ENCODE results near the gene FXYD2. TPM values are rescaled to one million over a fixed set of nuclear protein-coding genes. Genes with fewer than 3 reads are reported as not detected.

FXYD2 gene
- total RNA-seq, 1 experiment from 2014 or later, result 0.66 TPM

DNA sequence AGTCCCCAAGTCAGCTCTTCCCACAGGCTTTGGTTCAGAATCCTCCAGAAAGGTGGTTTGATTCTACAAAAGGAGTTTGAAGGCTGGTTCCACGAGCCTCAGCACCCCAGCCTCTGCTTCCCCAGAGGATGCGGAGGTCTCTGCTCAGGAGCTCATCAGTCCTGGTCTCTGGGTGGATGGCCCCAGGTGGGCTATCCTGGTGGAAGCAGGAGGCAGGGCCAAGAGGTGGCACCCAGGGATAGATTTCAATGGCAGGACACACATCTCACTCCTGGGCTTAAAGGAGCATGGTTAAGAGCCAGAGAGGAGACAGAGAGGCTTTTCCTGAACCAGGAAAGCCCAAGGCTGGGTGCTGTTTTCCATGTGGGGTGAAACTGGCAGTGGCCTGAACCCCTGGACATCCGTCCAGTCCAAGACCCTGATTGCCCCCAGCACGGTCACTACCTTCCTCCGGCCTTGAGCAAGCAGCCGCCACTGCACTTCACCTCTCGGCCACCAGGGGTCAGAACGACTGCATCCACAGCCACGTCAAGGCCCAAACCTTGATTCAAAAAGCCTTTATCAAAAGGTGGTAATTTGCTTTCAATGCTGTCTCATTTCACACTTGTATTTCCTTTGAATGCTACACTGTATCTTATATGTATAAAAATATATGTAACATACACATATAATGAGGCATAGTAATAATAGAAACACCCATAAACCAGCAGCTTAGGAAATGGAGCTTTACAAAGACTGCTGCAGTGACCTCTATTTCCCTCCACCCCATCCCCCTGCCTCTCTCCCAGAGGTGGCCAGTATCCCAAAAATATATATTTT, 19.3 kb upstream of the FXYD2 start:
- H3K27me3 ChIP-seq (ENCODE audit: control insufficient read depth, insufficient read depth, low read length), result no peaks in the 10 kb centered on the region
- H3K4me3 ChIP-seq (ENCODE audit: insufficient read depth, low read depth, low read length), result no peak overlapping the region
- DNase-seq, result peak; percentile 75
- no peaks in the 10 kb centered on the region; the same call in none of the 2 replicates for H3K36me3 ChIP-seq (replicated peaks; ENCODE audit: control insufficient read depth, insufficient read depth, low read length)

DNA sequence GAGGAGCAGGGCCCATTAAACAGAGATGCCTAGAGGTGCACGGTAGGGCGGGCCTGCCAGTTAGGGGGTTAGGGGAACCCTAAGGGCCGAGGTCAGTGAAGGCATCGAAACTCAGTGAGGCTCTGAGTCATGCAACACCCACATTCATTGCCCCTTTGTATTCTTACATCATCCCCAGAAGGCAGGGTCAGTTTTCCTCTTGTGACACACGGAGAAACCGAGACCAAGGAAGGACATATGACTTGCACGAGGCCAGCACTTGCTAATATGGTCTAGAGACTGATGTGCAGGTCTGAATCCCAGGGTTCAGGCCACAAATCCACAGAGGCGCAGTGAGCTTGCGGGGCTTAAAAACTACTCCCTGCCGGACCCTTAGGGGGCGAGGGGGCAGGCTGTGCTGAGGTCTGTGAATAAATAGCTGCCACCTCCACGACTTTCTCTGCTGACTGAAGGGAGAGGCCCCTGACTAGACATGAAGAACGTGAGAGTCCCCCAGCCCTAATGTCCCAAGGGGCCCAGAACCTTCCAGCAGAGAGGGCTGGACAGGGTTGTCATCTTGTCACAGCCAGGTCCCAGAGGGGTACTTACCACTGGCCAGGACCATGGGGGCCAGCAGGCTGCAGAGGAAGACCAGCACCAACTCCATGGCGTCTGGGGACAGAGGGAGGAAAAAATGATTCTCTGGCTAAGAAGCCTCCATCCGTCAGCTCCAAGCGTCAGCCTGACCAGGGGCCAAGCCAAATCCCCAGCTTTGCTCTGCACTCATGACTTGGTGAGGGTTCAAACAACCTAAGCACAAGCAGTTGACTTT, 17.8 kb upstream of the FXYD2 start:
- no peaks in the 10 kb centered on the region; the same call in none of the 2 replicates for H3K36me3 ChIP-seq (replicated peaks; ENCODE audit: control insufficient read depth, insufficient read depth, low read length)
- H3K27me3 ChIP-seq (ENCODE audit: control insufficient read depth, insufficient read depth, low read length), result no peaks in the 10 kb centered on the region
- H3K4me3 ChIP-seq (ENCODE audit: insufficient read depth, low read depth, low read length), result no peak overlapping the region
- no peak for DNase-seq

- Histone ChIP-seq H3K27me3 (ENCODE audit: control insufficient read depth, insufficient read depth, low read length) (no peaks in the 10 kb centered on the region), H3K36me3 (replicated peaks; ENCODE audit: control insufficient read depth, insufficient read depth, low read length) (no peaks in the 10 kb centered on the region; the same call in none of the 2 replicates), H3K4me3 (ENCODE audit: insufficient read depth, low read depth, low read length) (no peak overlapping the region)
- no peak for DNase-seq
Measured at GRCh38 chr11:117841551-117842031, 17.0 kb upstream of the FXYD2 start.

DNA sequence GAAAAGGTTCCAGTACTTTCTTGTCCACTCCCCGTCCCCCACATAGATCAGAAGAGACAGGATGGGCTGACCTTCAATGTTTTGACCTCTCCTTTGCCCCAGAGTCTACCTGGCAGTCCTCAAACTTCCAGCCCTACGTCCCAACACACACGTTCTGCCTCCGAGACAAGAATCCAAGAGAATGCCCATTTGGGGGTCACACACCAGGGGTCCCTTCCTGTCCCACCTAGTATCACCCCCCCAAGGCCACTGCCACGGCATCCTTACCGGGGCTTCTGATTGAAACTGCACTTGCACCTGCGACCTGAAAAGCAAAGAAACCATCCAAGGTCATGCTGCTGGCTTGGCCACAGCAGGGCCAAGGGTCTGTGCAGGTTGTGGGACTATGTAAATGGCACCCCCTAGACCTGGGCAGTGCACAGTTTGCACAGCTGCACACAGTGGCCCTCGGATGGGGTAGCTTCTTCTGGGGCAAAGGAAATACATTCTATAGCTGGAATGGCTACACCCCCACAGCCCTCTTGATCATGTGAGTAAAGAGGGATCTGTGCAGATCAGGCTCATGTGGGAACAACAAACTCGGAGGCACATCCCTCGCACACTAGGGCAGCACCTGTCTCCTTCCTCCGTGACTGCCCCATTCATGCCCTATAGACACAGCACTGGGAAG, 16.5 kb upstream of the FXYD2 start:
- no peak for DNase-seq
- H3K36me3 ChIP-seq (replicated peaks; ENCODE audit: control insufficient read depth, insufficient read depth, low read length), result no peaks in the 10 kb centered on the region; the same call in none of the 2 replicates
- H3K27me3 ChIP-seq (ENCODE audit: control insufficient read depth, insufficient read depth, low read length), result no peaks in the 10 kb centered on the region
- no peak overlapping the region for H3K4me3 ChIP-seq (ENCODE audit: insufficient read depth, low read depth, low read length)

DNA sequence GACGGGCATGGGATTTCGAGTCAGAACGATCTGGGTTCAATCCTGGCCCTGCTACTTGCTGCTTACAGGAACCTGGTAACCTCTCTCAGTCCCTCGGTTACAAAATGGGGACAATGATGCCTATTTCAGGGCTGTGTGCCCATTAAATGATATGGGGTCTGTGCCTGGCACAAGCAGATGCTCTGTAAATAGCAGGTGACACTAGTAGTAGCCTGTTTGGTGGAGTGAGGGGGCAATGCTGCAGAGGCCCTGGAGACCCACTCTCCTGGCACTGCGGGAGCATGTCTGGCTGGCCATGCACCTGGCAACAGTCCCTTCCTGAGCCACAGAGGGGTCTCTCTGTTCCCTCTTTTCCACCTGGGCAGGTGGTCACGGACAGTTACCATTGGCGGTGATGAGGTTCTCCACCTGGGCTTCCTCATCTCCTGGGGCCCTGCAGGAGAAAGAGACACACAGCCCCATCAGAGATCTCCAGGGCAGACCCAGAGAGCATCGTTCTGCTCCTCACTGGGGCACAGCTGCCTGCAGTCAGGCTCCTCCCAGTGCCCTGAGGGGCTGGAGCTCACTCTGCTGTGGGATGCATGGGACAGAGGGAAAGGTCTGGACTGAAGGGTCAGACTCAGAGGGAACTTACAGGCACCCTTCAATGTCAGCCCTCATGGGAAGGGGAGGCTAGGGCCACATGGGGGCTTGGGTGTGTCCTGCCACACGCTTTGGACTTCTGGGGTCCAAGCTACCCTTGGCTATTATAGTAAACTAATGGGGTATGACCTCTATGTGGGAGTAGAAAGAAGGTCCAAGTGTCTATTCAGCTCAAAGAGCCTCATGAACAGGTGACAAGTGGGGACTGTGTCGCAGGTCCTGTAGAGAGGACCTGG, 15.6 kb upstream of the FXYD2 start:
- DNase-seq, result no peak

GRCh38 chr11:117839380-117839881, 14.9 kb upstream of the FXYD2 start:
- Histone ChIP-seq H3K27me3 (ENCODE audit: control insufficient read depth, insufficient read depth, low read length) (no peaks in the 10 kb centered on the region), H3K36me3 (replicated peaks; ENCODE audit: control insufficient read depth, insufficient read depth, low read length) (no peaks in the 10 kb centered on the region; the same call in none of the 2 replicates)
- no peak for DNase-seq

More for the DNA sequence above, 15.6 kb upstream of the FXYD2 start:
- Histone ChIP-seq H3K27me3 (ENCODE audit: control insufficient read depth, insufficient read depth, low read length) (no peaks in the 10 kb centered on the region), H3K4me3 (ENCODE audit: insufficient read depth, low read depth, low read length) (no peak overlapping the region), H3K36me3 (replicated peaks; ENCODE audit: control insufficient read depth, insufficient read depth, low read length) (no peaks in the 10 kb centered on the region; the same call in none of the 2 replicates)

DNA sequence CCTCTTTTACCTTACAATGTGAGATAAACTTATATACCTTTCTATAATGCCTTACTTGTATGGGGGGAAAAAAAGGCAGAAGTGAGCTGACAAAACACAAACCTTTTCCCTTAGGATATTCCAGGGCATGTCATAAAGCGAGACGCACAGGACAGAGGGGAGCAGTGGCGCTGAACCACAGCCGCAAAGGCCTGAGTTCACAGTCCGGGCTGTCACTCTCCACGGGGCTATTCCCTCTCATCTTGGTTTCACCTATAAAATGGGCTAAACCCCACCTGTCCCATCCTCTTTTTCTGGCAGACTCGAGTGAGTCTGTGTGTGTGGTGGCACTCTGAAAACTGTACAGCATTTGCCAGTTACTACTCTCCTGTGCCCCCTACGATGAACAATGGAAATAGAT, 14.4 kb upstream of the FXYD2 start:
- DNase-seq, result no peak
- no peaks in the 10 kb centered on the region for H3K27me3 ChIP-seq (ENCODE audit: control insufficient read depth, insufficient read depth, low read length)
- H3K36me3 ChIP-seq (replicated peaks; ENCODE audit: control insufficient read depth, insufficient read depth, low read length), result no peaks in the 10 kb centered on the region; the same call in none of the 2 replicates
- no peak overlapping the region for H3K4me3 ChIP-seq (ENCODE audit: insufficient read depth, low read depth, low read length)

More at GRCh38 chr11:117839380-117839881, 14.9 kb upstream of the FXYD2 start:
- H3K4me3 ChIP-seq (ENCODE audit: insufficient read depth, low read depth, low read length), result no peak overlapping the region

DNA sequence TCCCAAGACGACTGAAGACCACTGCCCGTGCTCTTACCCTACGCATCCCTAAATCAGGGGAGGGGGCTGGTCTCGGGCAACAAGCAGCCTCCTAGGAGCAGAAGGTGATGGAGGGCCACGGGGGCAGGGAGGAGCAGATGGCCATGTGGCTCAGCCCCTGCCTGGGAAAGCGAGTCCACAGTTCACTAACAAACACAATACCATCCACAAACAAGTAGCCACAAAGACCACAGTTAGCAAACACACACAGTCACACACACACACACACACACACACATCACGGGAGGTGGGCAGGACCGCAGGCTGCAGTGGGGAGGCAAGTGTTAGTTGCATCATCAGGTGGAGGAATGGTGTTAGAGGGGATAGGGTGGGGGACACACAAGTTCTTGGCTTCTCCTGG, 13.2 kb upstream of the FXYD2 start:
- no peaks in the 10 kb centered on the region for H3K27me3 ChIP-seq (ENCODE audit: control insufficient read depth, insufficient read depth, low read length)
- H3K36me3 ChIP-seq (replicated peaks; ENCODE audit: control insufficient read depth, insufficient read depth, low read length), result no peaks in the 10 kb centered on the region; the same call in none of the 2 replicates
- DNase-seq, result no peak
- no peak overlapping the region for H3K4me3 ChIP-seq (ENCODE audit: insufficient read depth, low read depth, low read length)

GRCh38 chr11:117837070-117837776, 12.7 kb upstream of the FXYD2 start:
- Histone ChIP-seq H3K4me3 (ENCODE audit: insufficient read depth, low read depth, low read length) (no peak overlapping the region), H3K27me3 (ENCODE audit: control insufficient read depth, insufficient read depth, low read length) (no peaks in the 10 kb centered on the region), H3K36me3 (replicated peaks; ENCODE audit: control insufficient read depth, insufficient read depth, low read length) (no peaks in the 10 kb centered on the region; the same call in none of the 2 replicates)
- DNase-seq, result no peak

- Histone ChIP-seq H3K4me3 (ENCODE audit: insufficient read depth, low read depth, low read length) (no peak overlapping the region), H3K27me3 (ENCODE audit: control insufficient read depth, insufficient read depth, low read length) (no peaks in the 10 kb centered on the region), H3K36me3 (replicated peaks; ENCODE audit: control insufficient read depth, insufficient read depth, low read length) (no peaks in the 10 kb centered on the region; the same call in none of the 2 replicates)
- no peak for DNase-seq
Measured at GRCh38 chr11:117836077-117836960, 11.8 kb upstream of the FXYD2 start.

DNA sequence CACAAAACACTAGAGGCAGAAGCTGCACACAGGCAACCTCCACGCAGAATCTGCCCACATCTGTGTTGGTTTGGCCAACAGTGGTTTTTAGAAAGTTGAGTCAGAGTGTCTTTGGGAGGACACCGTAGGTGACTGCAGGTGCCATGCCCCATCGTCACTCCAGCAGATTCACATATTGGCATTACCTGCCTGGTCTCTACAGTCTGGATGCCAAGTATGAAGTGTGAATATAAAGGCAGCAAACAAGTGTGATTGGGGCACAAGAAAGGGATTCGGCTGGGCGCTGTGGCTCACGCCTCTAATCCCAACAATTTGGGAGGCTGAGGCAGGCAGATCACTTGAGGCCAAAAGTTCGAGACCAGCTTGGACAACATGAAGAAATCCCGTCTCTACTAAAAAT, 11.0 kb upstream of the FXYD2 start:
- Histone ChIP-seq H3K36me3 (replicated peaks; ENCODE audit: control insufficient read depth, insufficient read depth, low read length) (no peaks in the 10 kb centered on the region; the same call in none of the 2 replicates), H3K27me3 (ENCODE audit: control insufficient read depth, insufficient read depth, low read length) (no peaks in the 10 kb centered on the region), H3K4me3 (ENCODE audit: insufficient read depth, low read depth, low read length) (no peak overlapping the region)
- DNase-seq, result no peak

DNA sequence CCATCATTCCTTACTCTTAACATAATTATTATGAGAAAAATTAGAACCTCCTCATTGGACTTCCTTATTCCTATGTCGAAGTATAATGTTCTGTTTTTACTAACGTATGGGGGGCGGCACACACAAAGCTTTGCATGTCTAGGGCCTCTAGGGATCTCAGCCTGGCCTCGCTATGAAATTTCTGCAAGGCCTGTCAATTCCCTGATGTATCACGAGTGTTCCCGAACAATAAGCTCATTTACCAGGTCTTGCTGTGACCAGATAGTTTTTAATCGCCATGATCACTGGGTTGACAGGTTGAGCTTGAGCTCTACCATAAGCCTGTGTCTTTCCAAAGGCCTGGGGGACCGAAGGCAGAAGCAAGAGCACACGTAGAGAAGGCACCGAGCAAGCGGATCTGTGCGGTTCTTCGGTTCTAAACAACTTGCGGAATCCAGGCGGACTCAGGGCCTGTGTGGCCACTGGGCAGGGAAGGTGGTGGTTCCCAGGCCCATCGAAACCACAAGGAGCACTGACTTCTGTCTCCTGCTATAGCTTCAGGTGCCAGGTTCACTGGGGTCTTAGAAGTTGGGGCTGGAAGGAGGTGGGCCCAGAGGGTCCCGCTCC, 10.4 kb upstream of the FXYD2 start:
- DNase-seq, result no peak
- Histone ChIP-seq H3K27me3 (ENCODE audit: control insufficient read depth, insufficient read depth, low read length) (no peaks in the 10 kb centered on the region), H3K4me3 (ENCODE audit: insufficient read depth, low read depth, low read length) (no peak overlapping the region), H3K36me3 (replicated peaks; ENCODE audit: control insufficient read depth, insufficient read depth, low read length) (no peaks in the 10 kb centered on the region; the same call in none of the 2 replicates)

Measured in H7 (cell line).